GM23338 (cell line): ENCODE data around the gene KCNMB3.

Source experiments
- CREB1 ChIP-seq: fragments of 250-450 bp; sonication (Bioruptor Pico); IDR thresholded peaks from 2 replicates; pipeline ENCODE4 v1.5.0; 2020; ENCODE audit warnings: low read depth, mild to moderate bottlenecking, moderate library complexity
- EZH2 ChIP-seq: fragments of 200-600 bp; sonication (generic); IDR thresholded peaks from one replicate; pipeline ENCODE4 v1.8.0; 2017; ENCODE audit warnings: antibody characterized with exemption, mild to moderate bottlenecking, low read depth; ENCODE audit not compliant: unreplicated experiment
- EZH2phosphoT487 ChIP-seq: fragments of 200-600 bp; sonication (generic); IDR thresholded peaks from one replicate; pipeline ENCODE4 v1.8.1; 2018; ENCODE audit warnings: antibody characterized with exemption; ENCODE audit not compliant: unreplicated experiment
- JUNB ChIP-seq: IDR thresholded peaks from one replicate; pipeline ENCODE4 v1.6.1; 2016; ENCODE audit warnings: antibody characterized with exemption; ENCODE audit not compliant: unreplicated experiment
- POLR2AphosphoS5 ChIP-seq: IDR thresholded peaks from 2 replicates; pipeline ENCODE4 v1.6.1; 2016; ENCODE audit warnings: antibody characterized with exemption, low read depth
- TF ChIP-seq, protein P1 (sequence below), 2 experiments: fragments of 200-600 bp in 1 of 2; sonication (generic) in 1 of 2; conservative IDR thresholded peaks; 2 replicates each; pipeline versions ENCODE4 v1.5.1 to v1.6.1; 2016 to 2017; ENCODE audit warnings: antibody characterized with exemption in 2 of 2, low read depth in 2 of 2, mild to moderate bottlenecking in 2 of 2, moderate library complexity in 1 of 2
- TF ChIP-seq, protein P2 (sequence below): IDR thresholded peaks from one replicate; pipeline ENCODE4 v1.6.1; 2018; ENCODE audit warnings: antibody characterized with exemption; ENCODE audit not compliant: unreplicated experiment
- TF ChIP-seq, protein P3 (sequence below): IDR thresholded peaks from 2 replicates; pipeline ENCODE4 v1.6.1; 2016; ENCODE audit warnings: antibody characterized with exemption

DNA sequence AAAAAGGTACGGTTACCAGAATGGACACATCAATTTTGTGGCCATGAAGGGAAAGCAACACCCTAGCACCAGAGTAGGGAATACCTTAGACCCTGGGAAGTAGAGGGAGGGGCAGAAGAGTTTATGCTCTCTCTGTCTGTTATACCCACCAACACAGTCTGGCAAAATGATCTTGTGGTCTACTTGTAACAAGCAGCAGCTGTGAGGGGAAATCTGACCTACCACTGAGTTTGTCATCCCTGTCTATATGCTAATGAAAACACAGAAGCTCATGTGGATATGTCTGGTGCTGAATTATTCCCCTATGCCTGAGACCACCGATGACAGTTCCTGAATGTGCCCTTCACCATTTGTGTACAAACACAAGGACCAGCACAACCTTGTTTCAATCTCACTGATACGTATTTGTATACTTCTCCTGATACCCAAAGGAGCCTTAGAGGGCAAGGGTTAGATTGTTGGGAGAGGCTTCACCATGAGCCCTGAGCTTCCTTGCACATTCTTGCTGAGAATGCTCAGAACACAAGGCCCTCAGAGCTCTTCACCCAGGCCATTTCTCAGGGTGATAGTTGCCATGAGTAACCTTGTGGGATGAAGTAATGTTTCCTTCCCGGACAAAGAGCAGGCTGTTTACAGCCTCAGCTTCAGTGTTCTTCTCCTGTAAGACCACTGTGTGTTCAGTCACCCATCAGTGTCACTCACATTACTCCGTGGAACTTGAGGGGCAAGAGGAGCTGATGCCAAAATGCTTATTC lies 47.2 kb upstream of the KCNMB3 start:
- TF ChIP-seq POLR2AphosphoS5 (no peak), EZH2phosphoT487 (no peak), EZH2 (no peak), CREB1 (CRISPR knock-in tag) (no peak), JUNB (no peak)
- TF ChIP-seq, protein P1, sequence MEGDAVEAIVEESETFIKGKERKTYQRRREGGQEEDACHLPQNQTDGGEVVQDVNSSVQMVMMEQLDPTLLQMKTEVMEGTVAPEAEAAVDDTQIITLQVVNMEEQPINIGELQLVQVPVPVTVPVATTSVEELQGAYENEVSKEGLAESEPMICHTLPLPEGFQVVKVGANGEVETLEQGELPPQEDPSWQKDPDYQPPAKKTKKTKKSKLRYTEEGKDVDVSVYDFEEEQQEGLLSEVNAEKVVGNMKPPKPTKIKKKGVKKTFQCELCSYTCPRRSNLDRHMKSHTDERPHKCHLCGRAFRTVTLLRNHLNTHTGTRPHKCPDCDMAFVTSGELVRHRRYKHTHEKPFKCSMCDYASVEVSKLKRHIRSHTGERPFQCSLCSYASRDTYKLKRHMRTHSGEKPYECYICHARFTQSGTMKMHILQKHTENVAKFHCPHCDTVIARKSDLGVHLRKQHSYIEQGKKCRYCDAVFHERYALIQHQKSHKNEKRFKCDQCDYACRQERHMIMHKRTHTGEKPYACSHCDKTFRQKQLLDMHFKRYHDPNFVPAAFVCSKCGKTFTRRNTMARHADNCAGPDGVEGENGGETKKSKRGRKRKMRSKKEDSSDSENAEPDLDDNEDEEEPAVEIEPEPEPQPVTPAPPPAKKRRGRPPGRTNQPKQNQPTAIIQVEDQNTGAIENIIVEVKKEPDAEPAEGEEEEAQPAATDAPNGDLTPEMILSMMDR (conservative IDR thresholded peaks at IDR 0.05; ENCODE audit: low read depth in 2 of 2) = no peak
- TF ChIP-seq, protein P2, sequence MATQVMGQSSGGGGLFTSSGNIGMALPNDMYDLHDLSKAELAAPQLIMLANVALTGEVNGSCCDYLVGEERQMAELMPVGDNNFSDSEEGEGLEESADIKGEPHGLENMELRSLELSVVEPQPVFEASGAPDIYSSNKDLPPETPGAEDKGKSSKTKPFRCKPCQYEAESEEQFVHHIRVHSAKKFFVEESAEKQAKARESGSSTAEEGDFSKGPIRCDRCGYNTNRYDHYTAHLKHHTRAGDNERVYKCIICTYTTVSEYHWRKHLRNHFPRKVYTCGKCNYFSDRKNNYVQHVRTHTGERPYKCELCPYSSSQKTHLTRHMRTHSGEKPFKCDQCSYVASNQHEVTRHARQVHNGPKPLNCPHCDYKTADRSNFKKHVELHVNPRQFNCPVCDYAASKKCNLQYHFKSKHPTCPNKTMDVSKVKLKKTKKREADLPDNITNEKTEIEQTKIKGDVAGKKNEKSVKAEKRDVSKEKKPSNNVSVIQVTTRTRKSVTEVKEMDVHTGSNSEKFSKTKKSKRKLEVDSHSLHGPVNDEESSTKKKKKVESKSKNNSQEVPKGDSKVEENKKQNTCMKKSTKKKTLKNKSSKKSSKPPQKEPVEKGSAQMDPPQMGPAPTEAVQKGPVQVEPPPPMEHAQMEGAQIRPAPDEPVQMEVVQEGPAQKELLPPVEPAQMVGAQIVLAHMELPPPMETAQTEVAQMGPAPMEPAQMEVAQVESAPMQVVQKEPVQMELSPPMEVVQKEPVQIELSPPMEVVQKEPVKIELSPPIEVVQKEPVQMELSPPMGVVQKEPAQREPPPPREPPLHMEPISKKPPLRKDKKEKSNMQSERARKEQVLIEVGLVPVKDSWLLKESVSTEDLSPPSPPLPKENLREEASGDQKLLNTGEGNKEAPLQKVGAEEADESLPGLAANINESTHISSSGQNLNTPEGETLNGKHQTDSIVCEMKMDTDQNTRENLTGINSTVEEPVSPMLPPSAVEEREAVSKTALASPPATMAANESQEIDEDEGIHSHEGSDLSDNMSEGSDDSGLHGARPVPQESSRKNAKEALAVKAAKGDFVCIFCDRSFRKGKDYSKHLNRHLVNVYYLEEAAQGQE = no peak
- TF ChIP-seq, protein P3, sequence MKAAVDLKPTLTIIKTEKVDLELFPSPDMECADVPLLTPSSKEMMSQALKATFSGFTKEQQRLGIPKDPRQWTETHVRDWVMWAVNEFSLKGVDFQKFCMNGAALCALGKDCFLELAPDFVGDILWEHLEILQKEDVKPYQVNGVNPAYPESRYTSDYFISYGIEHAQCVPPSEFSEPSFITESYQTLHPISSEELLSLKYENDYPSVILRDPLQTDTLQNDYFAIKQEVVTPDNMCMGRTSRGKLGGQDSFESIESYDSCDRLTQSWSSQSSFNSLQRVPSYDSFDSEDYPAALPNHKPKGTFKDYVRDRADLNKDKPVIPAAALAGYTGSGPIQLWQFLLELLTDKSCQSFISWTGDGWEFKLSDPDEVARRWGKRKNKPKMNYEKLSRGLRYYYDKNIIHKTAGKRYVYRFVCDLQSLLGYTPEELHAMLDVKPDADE = no peak
